ENCODE results near the gene SORBS2. TPM values are rescaled to one million over a fixed set of nuclear protein-coding genes. Genes with fewer than 3 reads are reported as not detected.

SORBS2 gene
- total RNA-seq, 1 experiment from 2014 or later: 9.7 TPM

- no peak overlapping the region for H3K27ac Mint-ChIP-seq
- no CpG with 5 or more reads among the region's 14 CpGs for WGBS (ENCODE audit: extremely low coverage, insufficient read length, low lambda C conversion rate)
- Histone ChIP-seq H3K56ac (ENCODE audit: insufficient read length, low read depth, low read length) (no peak overlapping the region), H3K27ac (ENCODE audit: insufficient read length, low read depth, low read length) (no peak overlapping the region), H2AK5ac (ENCODE audit: insufficient read length, low read length) (no peak overlapping the region), H4K5ac (ENCODE audit: insufficient read length, low read depth, low read length) (no peak overlapping the region), H3K14ac (ENCODE audit: insufficient read depth, low read length) (no peak overlapping the region), H2BK5ac (ENCODE audit: insufficient read length, low read length) (no peak overlapping the region), H2BK20ac (ENCODE audit: low read depth, low read length, poor library complexity, severe bottlenecking) (no peak overlapping the region), H3K23ac (ENCODE audit: insufficient read length, low read depth, low read length) (no peak overlapping the region), H3K23me2 (ENCODE audit: insufficient read length, low read depth, low read length, poor library complexity, severe bottlenecking) (no peaks in the 10 kb centered on the region), H2BK12ac (ENCODE audit: insufficient read length, low read depth, low read length) (no peak overlapping the region), H3K18ac (ENCODE audit: insufficient read length, low read depth, low read length) (no peak overlapping the region), H4K91ac (ENCODE audit: insufficient read length, low read depth, low read length) (no peak overlapping the region), H3K4ac (ENCODE audit: low read depth, low read length) (no peak overlapping the region), H3K9ac (ENCODE audit: extremely low read depth, insufficient read length, low read length) (no peak overlapping the region), H3K79me1 (ENCODE audit: insufficient read depth, low read depth, low read length, poor library complexity, severe bottlenecking) (no peaks in the 10 kb centered on the region), H3K4me2 (ENCODE audit: insufficient read depth, insufficient read length, low read length) (no peak overlapping the region), H2BK15ac (ENCODE audit: low read depth, low read length) (no peak overlapping the region), H2AFZ (ENCODE audit: low read length) (no peak overlapping the region), H3T11ph (ENCODE audit: low read length) (no peak overlapping the region), H2BK120ac (ENCODE audit: low read depth, low read length, poor library complexity, severe bottlenecking) (no peak overlapping the region), H4K20me1 (ENCODE audit: control insufficient read depth, insufficient read depth, insufficient read length) (no peaks in the 10 kb centered on the region), H3K79me2 (ENCODE audit: insufficient read depth, low read length) (no peaks in the 10 kb centered on the region), H3K27me3 (ENCODE audit: insufficient read depth, low read length) (no peaks in the 10 kb centered on the region), H3K9me3 (ENCODE audit: control insufficient read depth, low read depth, low read length) (no peaks in the 10 kb centered on the region), H4K8ac (replicated peaks; ENCODE audit: insufficient read length, low read depth, low read length) (no peak overlapping the region), H3K4me1 (ENCODE audit: insufficient read depth, low read length) (no peaks in the 10 kb centered on the region)
- peaks cover 15% of the 10 kb centered on the region for H3K27me3 Mint-ChIP-seq (ENCODE audit: low read depth)
- H3K4me1 Mint-ChIP-seq: peaks cover 7 to 14% of the 10 kb centered on the region in 2 experiments
- DNase-seq: no peak
- H3K4me3 Mint-ChIP-seq: no peak overlapping the region
- TF ChIP-seq CTCF (conservative IDR thresholded peaks at IDR 0.05): no peak
- H3K36me3 Mint-ChIP-seq (ENCODE audit: insufficient read depth in 1 of 3, low read depth in 3 of 3): no peaks in the 10 kb centered on the region
- no peaks in the 10 kb centered on the region for H3K9me3 Mint-ChIP-seq
Measured at GRCh38 chr4:185542626-185543315, 269.2 kb downstream of the SORBS2 start.
